DOHH2 (cell line): ENCODE results near the gene MFN2.

ENCODE experiments used
- CTCF ChIP-seq: fragments of 200-600 bp; sonication (generic); IDR thresholded peaks from one replicate; pipeline ENCODE4 v1.5.1; 2014; ENCODE audit warnings: antibody characterized with exemption, mild to moderate bottlenecking, low read depth, low read length; ENCODE audit not compliant: poor library complexity, severe bottlenecking
- EZH2phosphoT487 ChIP-seq: fragments of 200-600 bp; sonication (generic); IDR thresholded peaks from 2 replicates; pipeline ENCODE4 v1.6.1; 2017; ENCODE audit warnings: borderline replicate concordance, mild to moderate bottlenecking, antibody characterized with exemption, low read length, moderate library complexity, mixed read lengths

GRCh38 chr1:11951901-11952300 lies 28.3 kb upstream of the MFN2 start:
- TF ChIP-seq CTCF (no peak), EZH2phosphoT487 (no peak)
